Activated CD8-positive, alpha-beta memory T cell treated with anti-CD3 and anti-CD28 coated beads for 48 hours (primary cell): ENCODE results near the gene KRTAP9-3.
"Not testable (repeated sequence)": the region's sequence is repeated elsewhere in the genome, so short reads cannot be mapped to it uniquely, and the experiment has no call there.

ENCODE experiments used
- DNase-seq, 3 experiments: peaks; one replicate each; pipeline ENCODE4 v3.0.0-alpha.2; 2020; ENCODE audit warnings: low read depth in 2 of 3, low spot score in 2 of 3

KRTAP9-3 gene, protein sequence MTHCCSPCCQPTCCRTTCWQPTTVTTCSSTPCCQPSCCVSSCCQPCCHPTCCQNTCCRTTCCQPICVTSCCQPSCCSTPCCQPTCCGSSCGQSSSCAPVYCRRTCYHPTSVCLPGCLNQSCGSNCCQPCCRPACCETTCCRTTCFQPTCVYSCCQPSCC

DNA sequence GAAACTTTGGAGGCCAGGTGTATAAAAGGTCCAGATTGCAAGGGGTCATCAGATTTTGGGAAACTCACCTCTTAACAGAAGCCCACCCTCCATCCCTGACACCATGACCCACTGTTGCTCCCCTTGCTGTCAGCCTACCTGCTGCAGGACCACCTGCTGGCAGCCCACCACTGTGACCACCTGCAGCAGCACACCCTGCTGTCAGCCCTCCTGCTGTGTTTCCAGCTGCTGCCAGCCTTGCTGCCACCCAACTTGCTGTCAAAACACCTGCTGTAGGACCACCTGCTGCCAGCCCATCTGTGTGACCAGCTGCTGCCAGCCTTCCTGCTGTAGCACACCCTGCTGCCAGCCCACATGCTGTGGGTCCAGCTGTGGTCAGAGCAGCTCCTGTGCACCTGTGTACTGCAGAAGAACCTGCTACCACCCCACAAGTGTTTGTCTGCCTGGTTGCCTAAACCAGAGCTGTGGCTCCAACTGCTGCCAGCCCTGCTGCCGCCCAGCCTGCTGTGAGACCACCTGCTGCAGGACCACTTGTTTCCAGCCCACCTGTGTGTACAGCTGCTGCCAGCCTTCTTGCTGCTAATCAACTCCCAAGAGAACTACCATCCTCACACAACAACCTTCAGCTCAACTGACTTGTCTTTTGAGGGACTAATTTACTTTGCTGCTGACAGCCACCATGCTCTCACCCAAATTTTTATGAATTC, at the start of gene KRTAP9-3:
TSS of gene KRTAP9-3 (plus strand) at position 51 of the 707 bp plus-strand sequence. CDS start at position 104, 53 bp downstream.
- DNase-seq: not testable (repeated sequence)

DNA sequence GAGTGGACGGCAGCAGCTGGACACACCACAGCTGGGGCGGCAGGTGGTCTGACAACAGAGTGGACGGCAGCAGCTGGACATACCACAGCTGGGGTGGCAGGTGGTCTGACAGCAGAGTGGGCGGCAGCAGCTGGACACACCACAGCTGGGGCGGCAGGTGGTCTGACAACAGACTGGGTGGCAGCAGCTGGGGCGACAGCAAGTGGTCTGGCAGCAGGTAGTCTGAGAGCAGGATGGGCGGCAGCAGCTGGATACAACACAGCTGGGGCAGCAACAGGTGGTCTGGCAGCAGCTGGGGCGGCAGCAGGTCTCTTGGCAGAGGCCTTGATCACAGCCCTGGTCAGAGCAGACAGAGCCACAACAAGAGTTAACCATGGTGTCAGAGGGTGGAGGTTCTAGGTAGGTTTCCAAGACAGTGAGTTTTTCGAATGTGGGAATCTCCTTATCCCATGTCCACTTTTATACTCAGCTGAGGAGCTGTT, 47.7 kb upstream of the KRTAP9-3 start, which contains the start of gene KRTAP4-1:
TSS of gene KRTAP4-1 (minus strand) at position 432 of the 482 bp plus-strand sequence. CDS start at position 375, 57 bp downstream.
- no peak for DNase-seq

DNA sequence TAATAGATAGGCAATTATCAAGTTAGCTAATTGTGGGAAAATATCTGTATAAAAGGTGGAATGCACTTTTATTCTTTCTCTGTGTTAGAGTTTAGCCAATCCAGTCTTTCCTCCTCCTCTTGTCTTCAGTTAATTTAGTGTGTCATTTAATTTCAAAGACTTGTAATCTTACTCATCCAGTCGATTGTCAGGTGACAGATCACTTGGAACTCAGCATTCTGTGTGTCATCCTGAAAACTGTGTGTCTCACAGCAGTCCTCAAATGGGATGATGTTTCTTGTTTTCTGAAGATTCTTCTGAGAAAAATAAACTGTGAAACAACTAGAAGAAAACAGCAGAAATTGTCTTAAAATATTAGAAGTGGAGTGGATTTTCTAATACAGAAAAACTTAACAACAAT, 47.2 kb upstream of the KRTAP9-3 start:
- DNase-seq: no peak

DNA sequence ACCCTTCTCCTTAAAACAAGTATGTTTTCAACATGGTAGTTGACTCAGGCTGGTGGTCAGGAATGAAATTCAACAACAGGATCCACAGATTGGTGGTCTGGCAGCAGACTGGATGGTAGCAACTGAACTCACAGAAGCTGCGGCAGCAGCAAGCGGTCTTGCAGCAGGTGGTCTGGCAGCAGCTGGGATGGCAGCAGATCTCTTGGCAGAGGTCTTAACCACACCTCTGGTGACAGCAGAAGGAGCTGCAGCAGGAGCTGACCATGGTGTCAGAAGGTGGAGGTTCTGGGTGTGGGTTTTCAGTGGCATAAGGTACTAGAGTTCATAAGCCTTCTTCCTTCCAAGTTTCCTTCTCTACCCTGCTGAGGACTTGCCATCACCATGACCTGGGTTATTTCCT, 45.4 kb upstream of the KRTAP9-3 start:
- DNase-seq: no peak

DNA sequence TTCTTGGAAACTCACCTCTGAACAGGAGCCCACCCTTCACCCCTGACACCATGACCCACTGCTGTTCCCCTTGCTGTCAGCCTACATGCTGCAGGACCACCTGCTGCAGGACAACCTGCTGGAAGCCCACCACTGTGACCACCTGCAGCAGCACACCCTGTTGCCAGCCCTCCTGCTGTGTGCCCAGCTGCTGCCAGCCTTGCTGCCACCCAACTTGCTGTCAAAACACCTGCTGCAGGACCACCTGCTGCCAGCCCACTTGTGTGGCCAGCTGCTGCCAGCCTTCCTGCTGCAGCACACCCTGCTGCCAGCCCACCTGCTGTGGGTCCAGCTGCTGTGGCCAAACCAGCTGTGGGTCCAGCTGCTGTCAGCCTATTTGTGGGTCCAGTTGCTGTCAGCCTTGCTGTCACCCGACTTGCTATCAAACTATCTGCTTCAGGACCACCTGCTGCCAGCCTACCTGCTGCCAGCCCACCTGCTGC, 42.4 kb upstream of the KRTAP9-3 start, which contains the start of gene KRTAP9-1:
TSS of gene KRTAP9-1 (plus strand) at position 51 of the 482 bp plus-strand sequence. CDS start at position 51, 0 bp downstream.
- DNase-seq: not testable (repeated sequence)

DNA sequence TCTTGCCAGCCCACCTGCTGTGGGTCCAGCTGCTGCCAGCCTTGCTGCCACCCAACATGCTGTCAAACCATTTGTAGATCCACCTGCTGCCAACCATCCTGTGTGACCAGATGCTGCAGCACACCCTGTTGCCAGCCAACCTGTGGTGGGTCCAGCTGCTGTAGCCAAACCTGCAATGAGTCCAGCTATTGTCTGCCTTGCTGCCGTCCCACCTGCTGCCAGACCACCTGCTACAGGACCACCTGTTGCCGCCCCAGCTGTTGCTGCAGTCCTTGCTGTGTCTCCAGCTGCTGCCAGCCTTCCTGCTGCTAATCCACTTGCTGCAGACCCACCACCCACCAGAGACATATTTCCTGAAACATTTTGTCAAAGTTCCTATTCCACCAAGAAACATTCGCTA, 41.9 kb upstream of the KRTAP9-3 start:
- DNase-seq: no peak

DNA sequence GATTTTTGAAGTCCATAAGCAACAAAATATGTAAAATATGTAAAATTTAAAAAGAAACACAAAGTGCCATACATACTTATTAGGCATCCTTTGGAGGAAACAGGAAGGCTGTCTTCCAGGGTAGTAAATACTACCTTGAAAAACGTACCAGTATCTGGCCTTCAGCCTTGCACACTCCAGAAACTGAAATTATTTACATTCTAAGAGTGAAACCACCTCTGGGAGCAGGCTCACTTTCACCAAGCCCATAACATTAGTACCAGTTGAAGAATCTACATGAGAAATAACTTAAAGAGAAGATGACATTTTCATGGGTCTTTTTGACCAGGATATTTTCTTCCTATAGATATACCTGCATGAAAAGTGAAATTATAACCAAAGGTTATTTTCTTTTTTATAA, 36.2 kb upstream of the KRTAP9-3 start:
- DNase-seq: no peak

DNA sequence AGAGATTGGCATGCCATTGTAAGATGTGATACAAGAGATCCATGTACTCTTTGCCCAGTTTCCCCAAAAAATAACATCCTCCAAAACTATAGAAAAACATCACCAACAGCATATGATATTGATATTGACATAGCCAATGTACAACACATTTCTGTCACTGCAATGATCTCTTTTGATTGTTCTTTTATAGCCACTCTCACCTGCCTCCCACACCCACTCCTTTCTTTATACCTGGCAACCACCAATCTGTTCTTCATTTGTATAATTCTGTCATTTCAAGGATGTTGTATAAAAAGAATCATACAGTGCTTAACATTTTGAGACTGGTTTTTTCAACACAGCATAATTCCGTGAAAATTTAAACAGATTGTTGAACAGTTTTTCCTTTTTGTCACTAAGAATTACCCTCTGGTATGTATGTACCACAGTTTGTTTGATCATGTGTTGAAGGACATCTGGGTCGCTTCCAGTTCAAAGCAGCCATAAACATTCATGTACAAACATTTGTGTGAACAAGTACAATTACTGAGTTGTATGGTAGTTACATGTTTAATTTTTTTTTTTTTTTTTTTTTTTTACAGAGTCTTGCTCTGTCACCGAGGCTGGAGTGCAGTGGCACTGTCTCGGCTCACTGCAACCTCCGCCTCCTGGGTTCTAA, 32.7 kb upstream of the KRTAP9-3 start:
- DNase-seq: no peak

DNA sequence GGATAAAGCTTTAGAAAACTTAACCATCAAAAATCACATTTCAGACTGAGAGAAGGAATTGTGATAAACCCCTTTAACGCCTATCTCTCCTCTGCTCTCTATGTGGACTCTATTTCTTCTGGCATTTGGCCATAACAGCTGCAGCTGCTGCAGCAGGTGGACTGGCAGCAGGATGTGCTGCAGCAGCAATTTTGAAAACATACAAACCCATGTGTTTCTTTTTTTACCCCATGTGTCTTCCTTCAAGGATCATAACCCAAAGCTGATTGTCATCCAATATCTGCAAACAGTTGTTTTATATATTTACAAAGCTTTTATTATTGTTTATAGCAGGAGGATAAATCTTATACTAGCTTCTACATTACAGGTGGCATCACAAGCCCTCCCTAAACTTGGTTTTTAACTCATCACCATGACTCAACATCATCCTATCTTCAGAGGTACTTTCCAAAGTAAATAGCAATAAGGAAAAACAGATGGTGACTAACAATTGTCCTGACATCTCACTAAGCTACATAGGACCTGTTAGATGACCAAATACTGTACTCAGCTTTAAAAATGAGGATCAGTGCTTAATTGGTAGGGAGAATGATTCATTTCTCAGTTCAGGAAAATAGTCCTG, 20.3 kb upstream of the KRTAP9-3 start:
- DNase-seq: no peak

DNA sequence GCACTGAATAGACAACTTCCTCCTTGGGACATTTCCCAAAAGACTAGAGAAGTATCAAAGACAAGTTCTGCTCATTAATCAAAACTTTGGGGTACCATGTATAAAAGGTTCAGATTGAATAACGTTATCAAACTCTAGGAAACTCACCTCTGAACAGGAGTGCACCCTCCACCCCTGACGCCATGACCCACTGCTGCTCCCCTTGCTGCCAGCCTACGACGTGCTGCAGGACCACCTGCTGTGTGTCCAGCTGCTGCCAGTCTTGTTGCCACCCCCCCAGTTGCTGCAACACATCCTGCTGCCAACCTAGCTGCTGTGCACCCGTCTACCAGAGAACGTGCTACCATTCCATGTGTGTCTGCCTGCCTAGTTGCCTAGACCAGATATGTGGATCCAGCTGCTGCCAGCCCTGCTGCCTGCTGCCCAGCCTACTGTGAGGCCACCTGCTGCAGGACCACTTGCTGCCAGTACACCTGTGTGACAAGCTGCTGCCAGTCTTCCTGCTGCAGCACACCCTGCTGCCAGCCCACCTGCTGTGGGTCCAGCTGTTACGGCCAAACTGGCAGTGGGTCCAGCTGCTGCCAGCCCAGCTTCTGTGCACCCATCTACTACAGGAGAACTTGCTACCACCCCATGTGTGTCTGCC, 19.6 kb upstream of the KRTAP9-3 start:
- no peak for DNase-seq

DNA sequence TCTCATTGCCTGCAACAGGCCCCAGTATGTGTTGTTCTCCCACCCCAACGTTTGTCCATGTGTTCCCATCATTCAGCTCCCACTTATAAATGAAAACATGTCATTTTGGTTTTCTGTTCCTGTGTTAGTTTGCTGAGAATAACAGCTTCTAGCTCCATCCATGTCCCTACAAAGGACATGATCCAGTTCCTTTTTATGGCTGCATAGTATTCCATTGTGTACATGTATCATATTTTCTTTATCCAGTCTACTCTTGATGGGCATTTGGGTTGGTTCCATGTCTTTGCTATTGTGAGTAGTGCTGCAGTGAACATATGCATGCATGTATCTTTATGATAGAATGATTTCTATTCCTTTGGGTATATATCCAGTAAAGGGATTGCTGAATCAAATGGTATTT, 16.6 kb upstream of the KRTAP9-3 start:
- no peak for DNase-seq

DNA sequence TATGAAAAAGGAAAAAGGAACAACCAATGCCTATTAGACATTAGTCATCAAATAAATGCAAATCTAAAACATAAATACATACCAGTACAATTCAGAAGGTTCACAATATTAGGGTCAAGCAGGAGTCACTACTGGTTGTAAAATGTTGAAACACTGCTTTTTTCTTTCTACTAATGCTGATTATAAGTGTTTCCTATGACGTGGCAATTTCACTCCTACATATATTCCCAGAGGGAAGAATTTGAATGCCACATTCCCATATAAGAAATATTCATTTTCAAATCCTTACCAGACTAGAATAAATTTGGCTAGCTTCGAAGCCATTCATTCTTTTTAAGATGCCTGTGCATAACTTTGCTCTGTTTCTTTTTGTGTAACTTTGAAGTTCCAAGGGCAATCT, 8.4 kb upstream of the KRTAP9-3 start:
- no peak for DNase-seq

DNA sequence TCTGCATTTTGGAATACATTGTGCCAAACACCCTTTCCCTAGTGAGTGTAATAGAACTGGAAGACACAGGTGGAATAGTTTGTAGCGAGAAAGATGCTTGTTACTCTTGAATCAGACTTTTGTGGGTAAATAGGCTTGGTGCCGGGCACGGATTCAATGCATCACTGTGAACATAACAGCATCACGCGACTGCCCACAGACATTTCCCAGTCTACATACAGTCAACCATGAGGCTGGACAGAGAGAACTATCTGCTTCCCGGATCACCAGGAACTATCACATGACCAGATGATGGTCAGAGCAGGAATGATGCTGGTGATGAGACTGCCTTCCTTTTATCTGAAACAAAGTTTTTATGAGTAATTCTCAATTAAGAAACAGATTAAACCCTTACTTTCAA, 6.2 kb upstream of the KRTAP9-3 start:
- DNase-seq: no peak

DNA sequence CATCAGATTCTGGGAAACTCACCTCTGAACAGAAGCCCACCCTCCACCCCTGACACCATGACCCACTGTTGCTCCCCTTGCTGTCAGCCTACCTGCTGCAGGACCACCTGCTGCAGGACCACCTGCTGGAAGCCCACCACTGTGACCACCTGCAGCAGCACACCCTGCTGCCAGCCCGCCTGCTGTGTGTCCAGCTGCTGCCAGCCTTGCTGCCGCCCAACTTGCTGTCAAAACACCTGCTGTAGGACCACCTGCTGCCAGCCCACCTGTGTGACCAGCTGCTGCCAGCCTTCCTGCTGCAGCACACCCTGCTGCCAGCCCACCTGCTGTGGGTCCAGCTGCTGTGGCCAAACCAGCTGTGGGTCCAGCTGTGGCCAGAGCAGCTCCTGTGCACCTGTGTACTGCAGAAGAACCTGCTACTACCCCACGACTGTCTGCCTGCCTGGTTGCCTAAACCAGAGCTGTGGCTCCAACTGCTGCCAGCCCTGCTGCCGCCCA, 5.6 kb upstream of the KRTAP9-3 start, which contains the start of gene KRTAP9-2:
TSS of gene KRTAP9-2 (plus strand) at position 51 of the 498 bp plus-strand sequence. CDS start at position 58, 7 bp downstream.
- DNase-seq: not testable (repeated sequence)

DNA sequence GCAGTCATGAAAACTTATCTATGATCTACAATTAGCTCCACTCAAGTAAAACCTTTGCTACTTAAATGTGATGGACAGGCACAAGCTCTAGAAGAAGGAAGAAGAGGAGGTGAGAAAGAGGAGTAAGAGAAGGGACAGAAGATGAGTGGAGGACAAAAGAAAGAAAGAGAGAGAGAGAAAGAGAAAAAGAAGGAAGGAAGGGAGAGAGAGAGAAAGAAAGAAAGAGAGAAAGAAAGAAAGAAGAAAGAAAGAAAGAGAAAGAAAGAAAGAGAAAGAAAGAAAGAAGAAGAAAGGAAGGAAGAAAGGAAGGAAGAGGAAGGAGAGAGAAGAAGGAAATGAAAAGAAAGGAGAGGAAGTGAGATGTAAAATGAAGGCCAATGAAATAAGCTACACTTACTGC, 2.2 kb upstream of the KRTAP9-3 start:
- DNase-seq: no peak

DNA sequence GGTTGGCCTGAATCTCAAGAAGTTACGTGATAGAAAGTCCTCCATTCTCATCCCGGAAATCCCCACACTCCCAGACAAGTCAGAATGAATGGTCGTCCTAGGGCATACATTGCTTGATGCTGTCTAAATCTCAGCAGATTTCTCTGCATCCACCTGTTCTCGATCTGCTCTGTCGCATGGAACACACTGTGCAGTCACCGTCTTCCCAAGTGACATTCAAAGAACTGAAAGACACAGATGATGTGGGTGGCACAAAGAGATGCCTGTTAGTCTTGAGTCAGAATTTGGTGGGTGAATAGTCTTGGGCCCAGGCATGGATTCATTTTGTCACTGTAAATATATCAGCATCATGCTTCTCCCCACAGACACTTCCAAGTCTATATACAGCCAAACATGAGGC, 518 bp upstream of the KRTAP9-3 start:
- no peak for DNase-seq

DNA sequence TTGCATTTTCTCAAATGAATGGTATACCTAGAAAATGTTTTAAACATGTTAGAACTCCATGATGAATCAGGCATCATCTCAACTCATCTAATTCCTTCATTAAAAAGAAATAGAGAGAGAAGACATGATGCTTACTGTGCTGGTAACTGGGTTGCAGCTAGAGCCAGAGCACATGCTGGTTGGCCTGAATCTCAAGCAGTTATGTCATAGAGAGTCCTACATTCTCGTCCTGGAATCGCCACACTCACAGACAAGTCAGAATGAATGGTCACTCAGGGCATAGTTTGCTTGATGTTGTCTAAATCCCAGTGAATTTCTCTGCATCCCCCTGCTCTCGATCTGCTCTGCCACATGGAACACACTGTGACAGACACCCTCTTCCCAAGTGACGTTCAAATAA, 4.9 kb downstream of the KRTAP9-3 start:
- DNase-seq: not testable (repeated sequence)

DNA sequence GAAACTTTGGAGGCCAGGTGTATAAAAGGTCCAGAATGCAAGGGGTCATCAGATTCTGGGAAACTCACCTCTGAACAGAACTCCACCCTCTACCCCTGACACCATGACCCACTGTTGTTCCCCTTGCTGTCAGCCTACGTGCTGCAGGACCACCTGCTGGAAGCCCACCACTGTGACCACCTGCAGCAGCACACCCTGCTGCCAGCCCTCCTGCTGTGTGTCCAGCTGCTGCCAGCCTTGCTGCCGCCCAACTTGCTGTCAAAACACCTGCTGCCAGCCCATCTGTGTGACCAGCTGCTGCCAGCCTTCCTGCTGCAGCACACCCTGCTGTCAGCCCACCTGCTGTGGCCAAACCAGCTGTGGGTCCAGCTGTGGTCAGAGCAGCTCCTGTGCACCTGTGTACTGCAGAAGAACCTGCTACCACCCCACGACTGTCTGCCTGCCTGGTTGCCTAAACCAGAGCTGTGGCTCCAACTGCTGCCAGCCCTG, 5.7 kb downstream of the KRTAP9-3 start, which contains the start of gene KRTAP9-8:
TSS of gene KRTAP9-8 (plus strand) at position 51 of the 489 bp plus-strand sequence. CDS start at position 104, 53 bp downstream.
- DNase-seq: not testable (repeated sequence)

DNA sequence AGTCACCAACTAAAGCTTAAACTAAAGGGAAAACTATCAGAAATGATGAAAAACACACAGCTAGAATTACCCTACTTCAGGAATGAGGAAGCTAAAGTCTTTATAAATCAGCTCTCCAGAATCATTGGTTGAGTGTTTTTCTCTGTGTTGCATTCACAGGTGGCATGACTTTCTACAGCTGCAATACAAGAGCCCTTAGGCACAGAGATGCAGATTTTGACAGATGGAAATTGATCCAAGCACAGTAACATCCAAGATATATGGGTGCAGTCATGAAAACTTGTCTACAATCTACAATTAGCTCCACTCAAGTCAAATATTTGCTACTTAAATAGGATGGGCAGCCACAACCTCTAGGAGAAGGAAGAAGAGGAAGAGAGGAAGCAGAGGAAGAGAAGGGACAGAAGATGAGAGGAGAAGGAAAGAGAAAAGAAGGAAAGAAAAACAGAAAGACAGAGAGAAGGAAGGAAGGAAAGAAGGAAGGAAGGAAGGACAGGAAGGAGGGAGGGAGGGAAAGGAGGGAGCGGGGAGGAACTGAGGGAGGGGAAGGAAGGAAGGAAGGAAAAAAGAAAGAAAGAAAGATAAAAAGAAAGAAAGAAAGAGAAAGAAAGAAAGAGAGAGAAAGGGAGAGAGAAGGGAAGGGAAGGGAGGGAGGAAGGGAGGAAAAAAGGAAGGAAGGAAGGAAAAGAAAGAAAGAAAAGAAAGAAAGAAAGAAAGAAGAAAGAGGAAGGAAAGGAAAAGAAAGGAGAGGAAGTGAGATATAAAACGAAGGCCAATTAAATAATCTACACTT, 14.9 kb downstream of the KRTAP9-3 start:
- DNase-seq: not testable (repeated sequence)
